Measurements from ENCODE around the gene DUSP19. TPM values are rescaled to one million over a fixed set of nuclear protein-coding genes. Genes with fewer than 3 reads are reported as not detected.

DUSP19 gene
- total and polyA plus RNA-seq, 2 of the 4 experiments (the other 2 are of a cell fraction) = 0.86 to 1.4 TPM

DNA sequence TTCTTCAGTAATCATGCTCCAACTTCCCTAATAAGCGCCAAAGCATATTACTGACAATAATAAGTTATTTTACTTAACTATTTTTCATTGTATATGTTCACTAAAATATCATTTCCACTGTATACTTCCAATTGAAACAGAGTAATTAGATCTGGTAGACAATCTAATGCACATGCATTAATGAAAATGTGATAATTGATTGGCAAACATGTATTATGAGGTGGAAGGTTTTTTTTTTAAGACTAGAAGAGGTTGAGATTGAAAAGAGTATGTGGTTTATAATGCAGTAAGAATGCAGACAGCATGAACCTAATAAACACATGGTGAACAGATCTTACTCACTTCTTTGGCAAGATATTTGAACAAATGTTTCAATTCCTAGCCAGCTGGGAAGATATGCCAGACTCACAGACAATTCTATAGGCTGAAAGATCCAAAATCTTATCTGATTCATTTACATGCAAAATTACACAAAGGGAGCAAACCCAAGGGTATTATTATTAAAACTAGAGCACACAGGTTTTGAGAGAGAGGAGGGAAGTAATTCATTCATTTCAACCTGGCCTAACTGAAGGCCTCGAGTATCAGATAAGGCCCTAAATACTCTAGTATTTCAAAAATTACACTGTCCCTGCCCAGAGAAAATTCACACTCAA, 43.1 kb upstream of the DUSP19 start:
- Histone ChIP-seq H3K36me3 (ENCODE audit: control insufficient read depth, insufficient read depth, low read length) (no peaks in the 10 kb centered on the region), H3K56ac (ENCODE audit: extremely low read depth, insufficient read depth, low read length) (no peak overlapping the region), H3K79me1 (ENCODE audit: low read depth in 1 of 2, low read length in 2 of 2) (peaks cover 0 to 11% of the 10 kb centered on the region in 2 experiments; a peak in 2 of 4 replicates), H3K4ac (ENCODE audit: low read depth, low read length) (no peak overlapping the region), H3K18ac (ENCODE audit: low read depth, low read length) (no peak overlapping the region), H3K14ac (replicated peaks; ENCODE audit: low read depth, low read length) (no peak overlapping the region), H3K9me3 (ENCODE audit: control insufficient read depth, insufficient read depth, low read length) (no peaks in the 10 kb centered on the region), H2AFZ (replicated peaks; ENCODE audit: low read length, poor library complexity) (no peak overlapping the region), H2BK5ac (ENCODE audit: low read depth, low read length, poor library complexity, severe bottlenecking) (peak overlapping the region; percentile 73), H3K27ac (ENCODE audit: insufficient read depth, low read length) (no peak overlapping the region), H3K4me1 (ENCODE audit: control insufficient read depth, insufficient read depth, low read length) (peaks cover 5% of the 10 kb centered on the region), H3K27me3 (ENCODE audit: control insufficient read depth, insufficient read depth, low read length) (no peaks in the 10 kb centered on the region), H3K9ac (ENCODE audit: low read depth, low read length) (no peak overlapping the region), H3K4me3 (ENCODE audit: insufficient read depth, low read depth, low read length) (peak overlapping the region; percentile 8; the same call in 1 of the 2 replicates), H3K23ac (ENCODE audit: low read depth, low read length) (no peak overlapping the region), H4K20me1 (ENCODE audit: insufficient read depth, low read length) (peaks cover 53% of the 10 kb centered on the region), H2BK15ac (ENCODE audit: low read depth, low read length) (no peak overlapping the region), H2AK9ac (replicated peaks; ENCODE audit: low read depth, low read length, poor library complexity) (no peak overlapping the region), H4K8ac (ENCODE audit: low read depth in 2 of 2, low read length in 2 of 2) (no peak overlapping the region), H2AK5ac (ENCODE audit: low read depth, low read length) (no peak overlapping the region), H2BK120ac (ENCODE audit: low read depth, low read length) (no peak overlapping the region), H4K5ac (ENCODE audit: low read depth, low read length) (no peak overlapping the region), H4K91ac (ENCODE audit: insufficient read depth, low read depth, low read length) (no peak overlapping the region), H3K9me1 (ENCODE audit: insufficient read depth, low read length) (0 out of 2 replicates have a peak, but pooled peaks cover 4% of the 10 kb centered on the region), H3K4me2 (ENCODE audit: low read depth, low read length) (peak overlapping the region; percentile 96), H2BK20ac (ENCODE audit: low read depth, low read length) (no peak overlapping the region)
- no peak for ATAC-seq (ENCODE audit: low read depth)
- 0 out of 2 replicates have a peak, but pooled peaks have one; percentile 21 for TF ChIP-seq MXI1 (IDR thresholded peaks at IDR 0.05; ENCODE audit: borderline replicate concordance, low read depth, low read length)
- no peak for TF ChIP-seq MAFK (IDR thresholded peaks at IDR 0.05; ENCODE audit: low read depth, low read length)
- TF ChIP-seq FOS (IDR thresholded peaks at IDR 0.05; ENCODE audit: low read depth, low read length) = no peak
- peak; percentile 39; the same call in 1 of the 2 replicates for TF ChIP-seq CEBPB (IDR thresholded peaks at IDR 0.05; ENCODE audit: low read depth, low read length)
- no peak for TF ChIP-seq NFE2L2 (IDR thresholded peaks at IDR 0.05; ENCODE audit: low read depth, low read length)
- TF ChIP-seq, protein P1, sequence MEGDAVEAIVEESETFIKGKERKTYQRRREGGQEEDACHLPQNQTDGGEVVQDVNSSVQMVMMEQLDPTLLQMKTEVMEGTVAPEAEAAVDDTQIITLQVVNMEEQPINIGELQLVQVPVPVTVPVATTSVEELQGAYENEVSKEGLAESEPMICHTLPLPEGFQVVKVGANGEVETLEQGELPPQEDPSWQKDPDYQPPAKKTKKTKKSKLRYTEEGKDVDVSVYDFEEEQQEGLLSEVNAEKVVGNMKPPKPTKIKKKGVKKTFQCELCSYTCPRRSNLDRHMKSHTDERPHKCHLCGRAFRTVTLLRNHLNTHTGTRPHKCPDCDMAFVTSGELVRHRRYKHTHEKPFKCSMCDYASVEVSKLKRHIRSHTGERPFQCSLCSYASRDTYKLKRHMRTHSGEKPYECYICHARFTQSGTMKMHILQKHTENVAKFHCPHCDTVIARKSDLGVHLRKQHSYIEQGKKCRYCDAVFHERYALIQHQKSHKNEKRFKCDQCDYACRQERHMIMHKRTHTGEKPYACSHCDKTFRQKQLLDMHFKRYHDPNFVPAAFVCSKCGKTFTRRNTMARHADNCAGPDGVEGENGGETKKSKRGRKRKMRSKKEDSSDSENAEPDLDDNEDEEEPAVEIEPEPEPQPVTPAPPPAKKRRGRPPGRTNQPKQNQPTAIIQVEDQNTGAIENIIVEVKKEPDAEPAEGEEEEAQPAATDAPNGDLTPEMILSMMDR (conservative IDR thresholded peaks at IDR 0.05; ENCODE audit: low read depth, low read length) = no peak
- peak; percentile 88 for DNase-seq
- no CpG with 5 or more reads among the region's 2 CpGs for WGBS, 2 experiments (ENCODE audit: extremely low coverage in 2 of 2, insufficient read length in 1 of 2)
- in situ Hi-C loops (cut with MboI; ENCODE audit: low sequenced_read_pairs) = no loop called here
- CTCF ChIA-PET = interaction anchor here (0.6 kb wide), 1 partner anchor 24 kb away, joined by 3 read pairs; no protein-coding TSS in a partner anchor
- POLR2A ChIA-PET (ENCODE audit: unreplicated experiment) = no interaction called here
- dilution Hi-C loops (cut with HindIII; ENCODE audit: low sequenced_read_pairs, unreplicated experiment) = no loop called here
- intact Hi-C loops (cut with micrococcal nuclease) = loop anchor here (5.0 to 10.0 kb wide), 2 partner anchors 87 to 441 kb away; partner anchors contain the start of gene NUP35
- no TSS peak for BruUV-seq (replicated peaks)
